Smooth muscle cell (in vitro differentiated cells): Measurements from ENCODE around the gene PRRT2. TPM values are rescaled to one million over a fixed set of nuclear protein-coding genes. Genes with fewer than 3 reads are reported as not detected.

Experiments used
- DNase-seq: peaks from one replicate; lab custom pipeline; 2025; ENCODE audit not compliant: unreplicated experiment; lab: John Stamatoyannopoulos, UW
- H2AFZ ChIP-seq: fragments of 200-600 bp; sonication (generic); 2 replicates; pipeline ENCODE4 v1.6.0; 2016; ENCODE audit warnings: antibody characterized with exemption, low read depth, mild to moderate bottlenecking
- H3F3A ChIP-seq: fragments of 200-600 bp; sonication (generic); 2 replicates; pipeline ENCODE4 v1.6.0; 2017; ENCODE audit warnings: antibody characterized with exemption, low read depth
- H3K27ac ChIP-seq: fragments of 200-600 bp; sonication (generic); 2 replicates; pipeline ENCODE4 v1.5.1; 2016; ENCODE audit warnings: low read depth, mild to moderate bottlenecking
- H3K27me3 ChIP-seq: fragments of 200-600 bp; sonication (generic); 2 replicates; pipeline ENCODE4 v1.6.1; 2016; ENCODE audit warnings: low read depth, mild to moderate bottlenecking
- H3K36me3 ChIP-seq: fragments of 200-600 bp; sonication (generic); 2 replicates; pipeline ENCODE4 v1.5.1; 2016; ENCODE audit warnings: low read depth
- H3K4me1 ChIP-seq: fragments of 200-600 bp; sonication (generic); 2 replicates; pipeline ENCODE4 v1.5.1; 2016; ENCODE audit warnings: low read depth
- H3K4me2 ChIP-seq: fragments of 200-600 bp; sonication (generic); 2 replicates; pipeline ENCODE4 v1.6.0; 2016; ENCODE audit warnings: mild to moderate bottlenecking
- H3K4me3 ChIP-seq: fragments of 200-600 bp; sonication (generic); 2 replicates; pipeline ENCODE4 v1.5.1; 2016; ENCODE audit warnings: mild to moderate bottlenecking
- H3K79me2 ChIP-seq: fragments of 200-600 bp; sonication (generic); 2 replicates; pipeline ENCODE4 v1.6.0; 2016; ENCODE audit warnings: low read depth, mild to moderate bottlenecking
- H3K9ac ChIP-seq: fragments of 200-600 bp; sonication (generic); 2 replicates; pipeline ENCODE4 v1.6.0; 2016; ENCODE audit warnings: low read depth
- H3K9me3 ChIP-seq: fragments of 200-600 bp; sonication (generic); replicated peaks from 2 replicates; pipeline ENCODE4 v1.5.1; 2016; ENCODE audit warnings: low read depth
- H4K20me1 ChIP-seq: fragments of 200-600 bp; sonication (generic); 2 replicates; pipeline ENCODE4 v1.6.0; 2016; ENCODE audit warnings: low read depth
- CTCF ChIP-seq: fragments of 200-600 bp; sonication (generic); IDR thresholded peaks from 2 replicates; pipeline ENCODE4 v1.5.1; 2017; ENCODE audit warnings: borderline replicate concordance, mild to moderate bottlenecking, antibody characterized with exemption; ENCODE audit not compliant: insufficient read depth, poor library complexity, severe bottlenecking
- WGBS: methylation state at CpG from one replicate; pipeline ENCODE4 v1.1.7; 2016; ENCODE audit warnings: low lambda C conversion rate; 5-methylcytosine and 5-hydroxymethylcytosine counted together
- polyA plus RNA-seq: library from polyadenylated mRNA; unstranded; fragments of >200 nt; fragmentation: Nextera tagmentation; extraction: Ambion mirVana; gene quantifications from 2 replicates; pipeline ENCODE4 v1.2.1, GENCODE V29; 2016
- total RNA-seq: library from RNA; depleted of rRNA; stranded (reverse); fragments of >200 nt; gene quantifications from 2 replicates; pipeline ENCODE4 v1.2.3, GENCODE V29; 2014

Gene PRRT2
- total and polyA plus RNA-seq, 2 experiments from 2014 or later, result 12.2 TPM

- Histone ChIP-seq H3K79me2 (peaks cover 51% of the 10 kb centered on the region), H3K9me3 (no peaks in the 10 kb centered on the region), H3K36me3 (no peaks in the 10 kb centered on the region), H2AFZ (no peak overlapping the region), H3F3A (peaks cover 27% of the 10 kb centered on the region), H3K27ac (peak overlapping the region; percentile 86), H3K9ac (no peak overlapping the region), H3K4me3 (peak overlapping the region; percentile 59), H3K27me3 (no peaks in the 10 kb centered on the region), H4K20me1 (peaks cover 11% of the 10 kb centered on the region), H3K4me1 (peaks cover 34% of the 10 kb centered on the region), H3K4me2 (no peak overlapping the region)
- 94% methylated on average over 15 of the region's 15 CpGs for WGBS
- TF ChIP-seq CTCF, result no peak
- no peak for DNase-seq
Observed at GRCh38 chr16:29819506-29819905, 7.5 kb downstream of the PRRT2 start.

- H3K27me3 ChIP-seq, result no peaks in the 10 kb centered on the region
- no peaks in the 10 kb centered on the region for H3K36me3 ChIP-seq
- peaks cover 33% of the 10 kb centered on the region for H3K4me1 ChIP-seq
- H3K4me2 ChIP-seq, result peak within 1 kb of the TSS; percentile 93
- 7% methylated on average over 4 of the region's 4 CpGs for WGBS
- H2AFZ ChIP-seq, result no peak within 1 kb of the TSS
- no peak for TF ChIP-seq CTCF
- H3K4me3 ChIP-seq, result peak within 1 kb of the TSS; percentile 59
- peaks cover 51% of the 10 kb centered on the region for H3K79me2 ChIP-seq
- no peaks in the 10 kb centered on the region for H3K9me3 ChIP-seq
- H3F3A ChIP-seq, result peaks cover 29% of the 10 kb centered on the region
- H3K9ac ChIP-seq, result peak within 1 kb of the TSS; percentile 41
- peak within 1 kb of the TSS; percentile 86 for H3K27ac ChIP-seq
- H4K20me1 ChIP-seq, result peaks cover 18% of the 10 kb centered on the region
- no peak for DNase-seq
Observed at GRCh38 chr16:29820271-29820701, 8.3 kb downstream of the PRRT2 start, which contains the start of gene MVP. Gene MVP, plus strand, starts transcription at chr16:29820462. Its CDS starts 10,088 bp downstream, at chr16:29830550.

GRCh38 chr16:29820730-29821642, 9.0 kb downstream of the PRRT2 start:
- no peak for DNase-seq
- TF ChIP-seq CTCF, result no peak
- 78% methylated on average over 11 of the region's 11 CpGs for whole genome bisulfite sequencing

More at GRCh38 chr16:29820730-29821642, 9.0 kb downstream of the PRRT2 start:
- Histone ChIP-seq H3K36me3 (no peaks in the 10 kb centered on the region), H3K4me2 (peak overlapping the region; percentile 93), H3K79me2 (peaks cover 55% of the 10 kb centered on the region), H3F3A (peaks cover 28% of the 10 kb centered on the region), H4K20me1 (peaks cover 23% of the 10 kb centered on the region), H3K27ac (peak overlapping the region; percentile 86), H3K9ac (peak overlapping the region; percentile 41), H3K4me3 (peak overlapping the region; percentile 59), H3K4me1 (peaks cover 35% of the 10 kb centered on the region), H3K9me3 (no peaks in the 10 kb centered on the region), H3K27me3 (no peaks in the 10 kb centered on the region), H2AFZ (no peak overlapping the region)
